ENCODE results near the gene GTF2F2. TPM values are rescaled to one million over a fixed set of nuclear protein-coding genes. Genes with fewer than 3 reads are reported as not detected.

The GTF2F2 gene
- total and polyA plus RNA-seq, 2 donors (not counting 3 experiments of a cell fraction or from before 2014, with no cell fraction given), result 7.5 to 23.6 TPM

DNA sequence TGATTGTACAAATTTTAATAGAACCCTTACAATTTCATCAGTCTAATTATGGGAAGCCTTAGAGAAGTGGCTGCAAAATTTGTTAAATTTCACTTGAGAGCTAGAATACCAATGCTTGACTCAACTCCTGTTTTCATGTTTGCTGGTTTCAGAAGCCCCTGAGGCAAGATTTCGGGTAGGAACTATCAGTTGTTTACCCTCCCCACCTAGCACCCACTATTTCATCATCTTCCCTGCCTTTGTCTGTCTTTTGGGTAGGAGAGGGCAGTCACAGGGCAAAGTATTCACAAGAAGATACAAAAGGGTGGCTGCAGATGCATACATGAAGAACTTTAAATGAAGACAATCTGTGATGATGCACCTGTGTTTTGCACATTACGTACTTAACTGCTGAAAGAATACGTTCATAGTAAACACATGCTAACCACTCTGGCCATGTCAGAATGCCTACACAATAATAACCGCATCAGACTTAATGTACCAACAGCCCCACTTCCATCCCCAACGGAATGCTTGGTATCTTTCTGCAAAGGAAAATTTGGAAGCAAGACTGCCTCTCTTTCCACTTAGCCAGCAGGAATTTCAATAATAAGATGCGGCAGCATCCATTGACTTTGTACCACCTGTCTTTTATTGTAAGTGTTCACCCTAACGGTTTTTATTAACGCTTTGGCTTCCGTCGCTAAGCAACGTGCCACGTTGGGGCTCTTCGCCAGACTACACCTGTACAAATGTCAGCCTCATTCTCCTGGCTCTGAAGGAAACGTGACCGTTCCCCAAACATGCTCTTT is 190.2 kb downstream of the GTF2F2 start:
- TF ChIP-seq, protein P1, sequence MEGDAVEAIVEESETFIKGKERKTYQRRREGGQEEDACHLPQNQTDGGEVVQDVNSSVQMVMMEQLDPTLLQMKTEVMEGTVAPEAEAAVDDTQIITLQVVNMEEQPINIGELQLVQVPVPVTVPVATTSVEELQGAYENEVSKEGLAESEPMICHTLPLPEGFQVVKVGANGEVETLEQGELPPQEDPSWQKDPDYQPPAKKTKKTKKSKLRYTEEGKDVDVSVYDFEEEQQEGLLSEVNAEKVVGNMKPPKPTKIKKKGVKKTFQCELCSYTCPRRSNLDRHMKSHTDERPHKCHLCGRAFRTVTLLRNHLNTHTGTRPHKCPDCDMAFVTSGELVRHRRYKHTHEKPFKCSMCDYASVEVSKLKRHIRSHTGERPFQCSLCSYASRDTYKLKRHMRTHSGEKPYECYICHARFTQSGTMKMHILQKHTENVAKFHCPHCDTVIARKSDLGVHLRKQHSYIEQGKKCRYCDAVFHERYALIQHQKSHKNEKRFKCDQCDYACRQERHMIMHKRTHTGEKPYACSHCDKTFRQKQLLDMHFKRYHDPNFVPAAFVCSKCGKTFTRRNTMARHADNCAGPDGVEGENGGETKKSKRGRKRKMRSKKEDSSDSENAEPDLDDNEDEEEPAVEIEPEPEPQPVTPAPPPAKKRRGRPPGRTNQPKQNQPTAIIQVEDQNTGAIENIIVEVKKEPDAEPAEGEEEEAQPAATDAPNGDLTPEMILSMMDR (IDR thresholded peaks at IDR 0.05; ENCODE audit: extremely low read depth in 1 of 2, insufficient read depth in 1 of 2, low read depth in 1 of 2, low read length in 2 of 2), result no peak
- TF ChIP-seq FOS (IDR thresholded peaks at IDR 0.05; ENCODE audit: borderline replicate concordance, insufficient read depth, low read length) (no peak), POLR2AphosphoS5 (IDR thresholded peaks at IDR 0.05; ENCODE audit: insufficient read depth, low read depth, low read length) (no peak)
- peak overlapping the region; percentile 82 for H3K4me2 ChIP-seq (ENCODE audit: insufficient read depth, low read length)
- intact Hi-C loops (cut with micrococcal nuclease), result loop anchor here (10.0 kb wide), 1 partner anchor 826 kb away; no protein-coding TSS in a partner anchor

More for the DNA sequence above, 190.2 kb downstream of the GTF2F2 start:
- H3K4me3 ChIP-seq (replicated peaks in 1 of 3; ENCODE audit: insufficient read depth in 1 of 3, low read depth in 1 of 3, low read length in 3 of 3), result peak overlapping the region in 1 of 3 experiments; percentile 15
- ChIA-PET CTCF (interaction anchor here (0.6 to 7.2 kb wide), 4 partner anchors 19 to 337 kb away, joined by 4 to 143 read pairs (median 20); no protein-coding TSS in a partner anchor), POLR2A (interaction anchor here (0.6 kb wide), 1 partner anchor 395 kb away, joined by 6 read pairs; no protein-coding TSS in a partner anchor)
- H3K27ac ChIP-seq (ENCODE audit: insufficient read depth, low read depth, low read length), result no peak overlapping the region
- no peaks in the 10 kb centered on the region for H3K36me3 ChIP-seq (ENCODE audit: control insufficient read depth in 2 of 2, extremely low read depth in 1 of 2, insufficient read depth in 2 of 2, low read length in 2 of 2)
- FAIRE-seq (no peak), DNase-seq (ENCODE audit: low read depth, low spot score) (no peak)
- H3K79me2 ChIP-seq (ENCODE audit: control insufficient read depth, insufficient read depth, low read length), result no peaks in the 10 kb centered on the region
- dilution Hi-C loops (cut with MboI; ENCODE audit: extremely low pct_ligation_motif_present, low sequenced_read_pairs), result no loop called here
- no peaks in the 10 kb centered on the region for H3K9me3 ChIP-seq (replicated peaks; ENCODE audit: control insufficient read depth, insufficient read depth, low read length)
- peak overlapping the region; percentile 64 for H2AFZ ChIP-seq (ENCODE audit: low read depth, low read length)
- H3K27me3 ChIP-seq (ENCODE audit: control insufficient read depth in 2 of 2, insufficient read depth in 2 of 2, low read length in 2 of 2), result peaks cover 0 to 2% of the 10 kb centered on the region in 2 experiments
- no peak overlapping the region for H3K9ac ChIP-seq (replicated peaks; ENCODE audit: extremely low read depth, insufficient read depth, low read length)
- H4K20me1 ChIP-seq (replicated peaks; ENCODE audit: control insufficient read depth, extremely low read depth, insufficient read depth, low read length), result no peaks in the 10 kb centered on the region
- peaks cover 10% of the 10 kb centered on the region for H3K4me1 ChIP-seq (ENCODE audit: control insufficient read depth, extremely low read depth, insufficient read depth, low read length)
- no TSS peak for BruUV-seq (replicated peaks)
- H3K9me1 ChIP-seq (replicated peaks; ENCODE audit: control insufficient read depth, extremely low read depth, insufficient read depth, low read length), result no peaks in the 10 kb centered on the region
